Hematopoietic multipotent progenitor cell treated with erythropoietin and hydrocortisone succinate and interleukin-3 and kit ligand, for 4 days (in vitro differentiated cells): Measurements from ENCODE around the gene RITA1.
A peak's percentile ranks its signal among the peaks of the same experiment; 100 is the strongest.
"Not testable (repeated sequence)": the region's sequence is repeated elsewhere in the genome, so short reads cannot be mapped to it uniquely, and the experiment has no call there.

Experiments used
- DNase-seq: peaks from one replicate; pipeline ENCODE4 v3.0.0-alpha.2; 2015

The RITA1 gene

GRCh38 chr12:113204804-113205203 lies 19.3 kb downstream of the RITA1 start:
- no peak for DNase-seq

GRCh38 chr12:113206802-113207201 lies 21.3 kb downstream of the RITA1 start:
- not testable (repeated sequence) for DNase-seq

GRCh38 chr12:113207613-113208040 lies 22.1 kb downstream of the RITA1 start:
- DNase-seq: peak; percentile 66

GRCh38 chr12:113208041-113208934 lies 22.8 kb downstream of the RITA1 start:
- DNase-seq: peak; percentile 96

GRCh38 chr12:113211160-113211559 lies 25.6 kb downstream of the RITA1 start:
- no peak for DNase-seq

- peak; percentile 72 for DNase-seq
Observed at GRCh38 chr12:113214895-113215400, 29.4 kb downstream of the RITA1 start.

- no peak for DNase-seq
Observed at GRCh38 chr12:113216027-113216426, 30.5 kb downstream of the RITA1 start.

- peak; percentile 58 for DNase-seq
Observed at GRCh38 chr12:113220593-113221180, 35.2 kb downstream of the RITA1 start.

- peak; percentile 100 for DNase-seq
Observed at GRCh38 chr12:113221181-113221996, 35.9 kb downstream of the RITA1 start, which contains the start of gene TPCN1. Gene TPCN1 (plus strand): TSS chr12:113221464. CDS start chr12:113226853, 5,389 bp downstream.

- DNase-seq: no peak
Observed at GRCh38 chr12:113221997-113222729, 36.6 kb downstream of the RITA1 start.

- DNase-seq: peak; percentile 47
Observed at GRCh38 chr12:113222730-113223531, 37.4 kb downstream of the RITA1 start.

GRCh38 chr12:113224955-113225354 lies 39.4 kb downstream of the RITA1 start:
- no peak for DNase-seq

- peak; percentile 77 for DNase-seq
Observed at GRCh38 chr12:113226696-113227568, 41.4 kb downstream of the RITA1 start.

- no peak for DNase-seq
Observed at GRCh38 chr12:113227686-113228391, 42.3 kb downstream of the RITA1 start.

- DNase-seq: no peak
Observed at GRCh38 chr12:113228394-113229028, 43.0 kb downstream of the RITA1 start.

- DNase-seq: peak; percentile 60
Observed at GRCh38 chr12:113230315-113231234, 45.1 kb downstream of the RITA1 start.

GRCh38 chr12:113231235-113232088 lies 45.9 kb downstream of the RITA1 start:
- DNase-seq: peak; percentile 51
